Body of pancreas (tissue), 4 donors: ENCODE measurements around the gene KIZ.

Experiments
- CTCF ChIP-seq, 7 experiments: fragments of 450-650 bp in 4 of 7; fragments of 200-600 bp in 3 of 7; sonication (generic) in 3 of 7; IDR thresholded peaks; one replicate each; pipeline ENCODE4 v1.5.1; 2016 to 2019; ENCODE audit warnings: antibody characterized with exemption in 7 of 7
- POLR2A ChIP-seq, 3 donors: fragments of 450-650 bp; IDR thresholded peaks; one replicate each; pipeline ENCODE4 v1.6.1; 2016; ENCODE audit warnings: antibody characterized with exemption in 3 of 3, mild to moderate bottlenecking in 2 of 3

GRCh38 chr20:21110811-21111210 lies 15.1 kb upstream of the KIZ start:
- TF ChIP-seq CTCF (IDR thresholded peaks at IDR 0.05) (no peak), POLR2A (IDR thresholded peaks at IDR 0.05) (no peak)
